H1 (cell line): ENCODE measurements around the gene DNASE1L1. TPM values are rescaled to one million over a fixed set of nuclear protein-coding genes. Genes with fewer than 3 reads are reported as not detected.

Experiments
- CTCF ChIA-PET: fragments of 300-600 bp; sonication (Branson Sonifier 250); formaldehyde crosslinking; loops from one replicate; lab custom pipeline; 2021; ENCODE audit not compliant: partially characterized antibody; lab: Charles Lee
- POLR2A ChIA-PET: fragments of 300-600 bp; sonication (Branson Sonifier 250); formaldehyde crosslinking; loops from one replicate; lab custom pipeline; 2021; ENCODE audit warnings: inconsistent platforms; ENCODE audit not compliant: partially characterized antibody; lab: Charles Lee
- DNase-seq, 2 experiments: peaks; one replicate each; pipeline versions ENCODE4 v3.0.0 to v3.0.0-alpha.2; 2010 to 2022; ENCODE audit warnings: low spot score in 2 of 2, low read depth in 1 of 2, mixed read lengths in 1 of 2
- FAIRE-seq: peaks from 2 replicates; lab custom pipeline; 2011; peaks lifted over from hg19 to GRCh38; lab: Jason Lieb, UNC
- H2AFZ ChIP-seq: 2 replicates; pipeline ENCODE4 v1.8.1; 2012; ENCODE audit warnings: low read length, inconsistent platforms
- H2AK5ac ChIP-seq: 2 replicates; pipeline ENCODE4 v1.6.1; 2013; ENCODE audit warnings: low read depth, low read length
- H2BK120ac ChIP-seq: replicated peaks from 2 replicates; pipeline ENCODE3; 2013; ENCODE audit warnings: low read depth, low read length, inconsistent platforms
- H2BK12ac ChIP-seq: 2 replicates; pipeline ENCODE4 v1.6.1; 2013; ENCODE audit warnings: low read depth, low read length
- H2BK15ac ChIP-seq: 2 replicates; pipeline ENCODE4 v1.6.1; 2013; ENCODE audit warnings: low read length
- H2BK20ac ChIP-seq: 2 replicates; pipeline ENCODE4 v1.6.1; 2013; ENCODE audit warnings: low read length
- H2BK5ac ChIP-seq: 2 replicates; pipeline ENCODE4 v1.6.1; 2013; ENCODE audit warnings: low read depth, low read length
- H3K14ac ChIP-seq: 2 replicates; pipeline ENCODE4 v1.6.1; 2013; ENCODE audit warnings: inconsistent platforms; ENCODE audit not compliant: insufficient read length
- H3K18ac ChIP-seq: 2 replicates; pipeline ENCODE4 v1.6.1; 2013; ENCODE audit warnings: low read length; ENCODE audit errors: extremely low read depth
- H3K23ac ChIP-seq: 2 replicates; pipeline ENCODE4 v1.6.1; 2013; ENCODE audit warnings: inconsistent platforms; ENCODE audit not compliant: insufficient read length
- H3K23me2 ChIP-seq: 2 replicates; pipeline ENCODE4 v1.6.1; 2013; ENCODE audit warnings: low read depth, low read length
- H3K27ac ChIP-seq: 2 replicates; pipeline ENCODE4 v1.6.1; 2011; ENCODE audit warnings: low read depth, low read length, inconsistent platforms
- H3K27me3 ChIP-seq, 4 experiments: replicated peaks in 1 of 4; 1 replicate in 1 of 4; 2 replicates in 3 of 4; pipeline versions ENCODE4 v1.6.1 to v1.8.1; 2011 to 2013; ENCODE audit warnings: low read length in 3 of 4, mild to moderate bottlenecking in 3 of 4, inconsistent platforms in 2 of 4, mixed read lengths in 2 of 4, moderate library complexity in 1 of 4; ENCODE audit not compliant: control insufficient read depth in 3 of 4, insufficient read depth in 3 of 4; ENCODE audit errors: extremely low read depth in 1 of 4
- H3K36me3 ChIP-seq, 4 experiments: 2 replicates each; pipeline versions ENCODE4 v1.6.1 to v1.8.1; 2011 to 2013; ENCODE audit warnings: mild to moderate bottlenecking in 4 of 4, low read length in 3 of 4, moderate library complexity in 2 of 4, control low read depth in 1 of 4, inconsistent platforms in 1 of 4; ENCODE audit not compliant: insufficient read depth in 4 of 4, control insufficient read depth in 2 of 4
- H3K4ac ChIP-seq: replicated peaks from 2 replicates; pipeline ENCODE3; 2013; ENCODE audit warnings: low read length, low read depth, mixed read lengths, inconsistent platforms; ENCODE audit not compliant: insufficient read length
- H3K4me1 ChIP-seq, 4 experiments: replicated peaks in 1 of 4; 1 replicate in 1 of 4; 2 replicates in 3 of 4; pipeline versions ENCODE4 v1.6.1 to v1.8.1; 2011 to 2013; ENCODE audit warnings: low read length in 3 of 4, inconsistent platforms in 2 of 4, mixed read lengths in 1 of 4; ENCODE audit not compliant: insufficient read depth in 4 of 4, control insufficient read depth in 3 of 4
- H3K4me2 ChIP-seq, 2 experiments: 2 replicates each; pipeline versions ENCODE4 v1.6.1 to v1.8.1; 2011 to 2013; ENCODE audit warnings: low read depth in 2 of 2, low read length in 2 of 2, control low read depth in 1 of 2, inconsistent platforms in 1 of 2, mild to moderate bottlenecking in 1 of 2; ENCODE audit not compliant: insufficient read depth in 1 of 2
- H3K4me3 ChIP-seq, 4 experiments: fragments of 200-600, 300-600 bp in 1 of 4; sonication (generic), shearing (Covaris generic), sonication (Bioruptor Twin) in 1 of 4; 2 replicates each; pipeline versions ENCODE4 v1.5.1 to v1.8.1; 2011 to 2016; ENCODE audit warnings: low read length in 4 of 4, low read depth in 3 of 4, control low read depth in 2 of 4, inconsistent platforms in 2 of 4, mild to moderate bottlenecking in 2 of 4, mixed read lengths in 1 of 4, moderate library complexity in 1 of 4; ENCODE audit not compliant: insufficient read depth in 2 of 4; ENCODE audit errors: extremely low read depth in 1 of 4
- H3K56ac ChIP-seq: replicated peaks from 2 replicates; pipeline ENCODE3; 2013; ENCODE audit warnings: low read depth, mild to moderate bottlenecking, mixed read lengths, low read length, inconsistent platforms; ENCODE audit not compliant: insufficient read length
- H3K79me1 ChIP-seq: 2 replicates; pipeline ENCODE4 v1.6.1; 2013; ENCODE audit warnings: low read depth, low read length, control low read depth
- H3K79me2 ChIP-seq, 2 experiments: 2 replicates each; pipeline versions ENCODE4 v1.6.1 to v1.8.1; 2012 to 2013; ENCODE audit warnings: low read length in 2 of 2, mild to moderate bottlenecking in 2 of 2, inconsistent platforms in 1 of 2; ENCODE audit not compliant: insufficient read depth in 2 of 2, control insufficient read depth in 1 of 2
- H3K9ac ChIP-seq, 4 experiments: replicated peaks in 1 of 4; 1 replicate in 1 of 4; 2 replicates in 3 of 4; pipeline versions ENCODE4 v1.6.1 to v1.8.1; 2011 to 2013; ENCODE audit warnings: low read depth in 3 of 4, low read length in 3 of 4, control low read depth in 2 of 4, mild to moderate bottlenecking in 2 of 4, moderate library complexity in 2 of 4, inconsistent platforms in 1 of 4; ENCODE audit errors: extremely low read depth in 1 of 4
- H3K9me3 ChIP-seq, 2 experiments: 2 replicates each; pipeline versions ENCODE4 v1.6.1 to v1.8.1; 2012 to 2013; ENCODE audit warnings: mild to moderate bottlenecking in 2 of 2, moderate library complexity in 2 of 2, control low read depth in 1 of 2, inconsistent platforms in 1 of 2, low read depth in 1 of 2, low read length in 1 of 2, mixed read lengths in 1 of 2; ENCODE audit not compliant: insufficient read depth in 2 of 2
- H4K20me1 ChIP-seq, 2 experiments: replicated peaks in 1 of 2; 2 replicates each; pipeline versions ENCODE3 to v1.8.1; 2011 to 2013; ENCODE audit warnings: inconsistent platforms in 2 of 2, low read length in 2 of 2, mild to moderate bottlenecking in 1 of 2; ENCODE audit not compliant: insufficient read depth in 2 of 2, control insufficient read depth in 1 of 2
- H4K5ac ChIP-seq: 2 replicates; pipeline ENCODE4 v1.6.1; 2013; ENCODE audit warnings: low read length, low read depth, mixed read lengths, inconsistent platforms; ENCODE audit not compliant: insufficient read length
- H4K8ac ChIP-seq: 2 replicates; pipeline ENCODE4 v1.8.0; 2013; ENCODE audit warnings: mild to moderate bottlenecking, moderate library complexity, low read length, inconsistent platforms; ENCODE audit not compliant: insufficient read depth; ENCODE audit errors: extremely low read depth
- H4K91ac ChIP-seq: replicated peaks from 2 replicates; pipeline ENCODE3; 2013; ENCODE audit warnings: low read length, mixed read lengths, inconsistent platforms; ENCODE audit not compliant: insufficient read length
- BACH1 ChIP-seq: IDR thresholded peaks from 2 replicates; pipeline ENCODE4 v1.6.1; 2012; ENCODE audit warnings: low read length, improper control_type of control experiment
- EGR1 ChIP-seq: IDR thresholded peaks from 2 replicates; pipeline ENCODE4 v1.6.1; 2011; ENCODE audit warnings: low read depth, low read length, borderline replicate concordance
- KDM1A ChIP-seq: fragments of 200-600, 300-600 bp; sonication (generic); IDR thresholded peaks from 2 replicates; pipeline ENCODE4 v1.7.1; 2016; ENCODE audit warnings: mild to moderate bottlenecking, low read length, borderline replicate concordance
- SIX5 ChIP-seq: IDR thresholded peaks from 2 replicates; pipeline ENCODE4 v1.6.1; 2011; ENCODE audit warnings: mild to moderate bottlenecking, low read depth, low read length
- WGBS, 2 experiments: shearing (Covaris generic) in 1 of 2; methylation state at CpG; one replicate each; pipeline versions ENCODE4 v1.1.6 to v1.1.7; 2013 to 2015; ENCODE audit warnings: low lambda C conversion rate in 2 of 2, mixed read lengths in 2 of 2, inconsistent platforms in 1 of 2, low coverage in 1 of 2, missing lambda C conversion rate in 1 of 2; ENCODE audit not compliant: insufficient replicate concordance in 2 of 2, insufficient coverage in 1 of 2, insufficient read length in 1 of 2; ENCODE audit errors: extremely low coverage in 1 of 2, missing lambda C conversion rate in 1 of 2; 5-methylcytosine and 5-hydroxymethylcytosine counted together
- polyA plus RNA-seq, 7 experiments: library from polyadenylated mRNA; depleted of rRNA in 3 of 7; stranded (reverse) in 5 of 7; unstranded in 2 of 7; fragments of >200 nt in 5 of 7; fragments of 200-250 nt in 2 of 7; gene quantifications; 1 replicate in 5 of 7; 2 replicates in 1 of 7; 4 replicates in 1 of 7; pipeline versions ENCODE4 v1.2.1 to v1.2.3, GENCODE V29; 2011 to 2013; ENCODE audit warnings: missing spikeins in 2 of 7, mixed read lengths in 2 of 7
- total RNA-seq: library from RNA; stranded (reverse); fragmentation: NEBNext Ultra II Directional; extraction: Animal tissue kit (Norgen Biotek cat#: 25700); gene quantifications from 2 replicates; pipeline ENCODE4 v1.2.1, GENCODE V29; 2021

The DNASE1L1 gene
- total and polyA plus RNA-seq, 2 of the 8 experiments (the other 6 are each of a cell fraction or from before 2014, with no cell fraction given), result 8.7 to 30.0 TPM

DNA sequence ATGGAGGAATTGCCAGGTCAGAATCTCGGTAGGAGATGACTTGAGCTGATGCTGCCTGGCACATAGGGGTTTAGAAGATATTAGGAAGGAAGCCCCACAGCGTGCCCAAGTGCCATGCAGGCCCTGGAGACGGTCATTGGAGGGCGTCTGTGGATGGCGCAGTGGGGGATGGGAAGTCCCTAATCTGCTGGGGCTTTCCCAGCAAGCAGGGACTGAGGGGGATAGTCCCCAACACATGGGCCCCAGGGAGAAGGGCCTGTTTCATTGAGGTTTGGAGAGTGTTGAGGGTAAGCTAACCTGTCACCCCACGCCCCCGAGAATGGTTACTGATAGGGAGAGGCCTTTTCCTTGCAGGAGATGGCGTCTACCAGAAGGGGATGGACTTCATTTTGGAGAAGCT is 10.1 kb upstream of the DNASE1L1 start:
- 82% methylated on average over 2 of the region's 8 CpGs; no CpG with 5 or more reads in 1 of the 2 experiments for WGBS, 2 experiments
- Histone ChIP-seq H3K4ac (no peak overlapping the region), H4K5ac (no peak overlapping the region), H4K20me1 (no peaks in the 10 kb centered on the region), H3K23me2 (no peaks in the 10 kb centered on the region), H2BK120ac (no peak overlapping the region), H4K8ac (no peak overlapping the region), H3K23ac (no peak overlapping the region), H3K79me2 (no peaks in the 10 kb centered on the region), H3K56ac (no peak overlapping the region), H2BK15ac (no peak overlapping the region), H2BK12ac (no peak overlapping the region), H3K36me3 (0 out of 8 replicates have a peak, but pooled peaks cover 0 to 3% (median 0%) of the 10 kb centered on the region in 4 experiments), H3K4me2 (no peak overlapping the region), H2AFZ (no peak overlapping the region), H3K27me3 (no peaks in the 10 kb centered on the region), H2BK5ac (no peak overlapping the region), H3K4me1 (no peaks in the 10 kb centered on the region), H3K9me3 (no peaks in the 10 kb centered on the region), H3K79me1 (no peaks in the 10 kb centered on the region), H3K18ac (no peak overlapping the region), H3K4me3 (no peak overlapping the region), H2AK5ac (no peak overlapping the region), H2BK20ac (no peak overlapping the region), H3K27ac (no peak overlapping the region), H3K14ac (no peak overlapping the region), H4K91ac (no peak overlapping the region), H3K9ac (no peak overlapping the region)
- ChIA-PET CTCF (no interaction called here), POLR2A (interaction anchor here (1.2 to 8.7 kb wide), 2 partner anchors 14 to 19 kb away, joined by 3 to 76 read pairs; partner anchors contain the start of gene RPL10)
- FAIRE-seq, result no peak
- no peak for DNase-seq
- TF ChIP-seq KDM1A (no peak), SIX5 (no peak), EGR1 (no peak), BACH1 (no peak)
